ENCODE results near the gene PET100.

Gene PET100

GRCh38 chr19:7603919-7604318, 25.7 kb upstream of the PET100 start:
- Histone ChIP-seq H3K4me3 (ENCODE audit: low read length) (no peak overlapping the region), H3K4me1 (ENCODE audit: control insufficient read depth, insufficient read depth, low read length) (peaks cover 28% of the 10 kb centered on the region), H3K9ac (ENCODE audit: low read length) (no peak overlapping the region), H3K27me3 (ENCODE audit: control insufficient read depth, insufficient read depth, low read length) (no peaks in the 10 kb centered on the region), H3K9me3 (ENCODE audit: control insufficient read depth, low read length) (no peaks in the 10 kb centered on the region), H3K36me3 (ENCODE audit: control insufficient read depth, insufficient read depth, low read length) (no peaks in the 10 kb centered on the region)

GRCh38 chr19:7605490-7606222, 23.9 kb upstream of the PET100 start:
- Histone ChIP-seq H3K36me3 (ENCODE audit: control insufficient read depth, insufficient read depth, low read length) (no peaks in the 10 kb centered on the region), H3K9me3 (ENCODE audit: control insufficient read depth, low read length) (no peaks in the 10 kb centered on the region), H3K4me1 (ENCODE audit: control insufficient read depth, insufficient read depth, low read length) (peaks cover 28% of the 10 kb centered on the region), H3K4me3 (ENCODE audit: low read length) (no peak overlapping the region), H3K9ac (ENCODE audit: low read length) (no peak overlapping the region), H3K27me3 (ENCODE audit: control insufficient read depth, insufficient read depth, low read length) (no peaks in the 10 kb centered on the region)

GRCh38 chr19:7606289-7606688, 23.3 kb upstream of the PET100 start:
- H3K4me3 ChIP-seq (ENCODE audit: low read length), result no peak overlapping the region
- H3K9me3 ChIP-seq (ENCODE audit: control insufficient read depth, low read length), result no peaks in the 10 kb centered on the region
- no peaks in the 10 kb centered on the region for H3K36me3 ChIP-seq (ENCODE audit: control insufficient read depth, insufficient read depth, low read length)
- H3K27me3 ChIP-seq (ENCODE audit: control insufficient read depth, insufficient read depth, low read length), result no peaks in the 10 kb centered on the region
- H3K4me1 ChIP-seq (ENCODE audit: control insufficient read depth, insufficient read depth, low read length), result peaks cover 28% of the 10 kb centered on the region
- no peak overlapping the region for H3K9ac ChIP-seq (ENCODE audit: low read length)

GRCh38 chr19:7607212-7607873, 22.2 kb upstream of the PET100 start:
- H3K9ac ChIP-seq (ENCODE audit: low read length), result no peak overlapping the region
- no peak overlapping the region for H3K4me3 ChIP-seq (ENCODE audit: low read length)
- no peaks in the 10 kb centered on the region for H3K9me3 ChIP-seq (ENCODE audit: control insufficient read depth, low read length)
- H3K36me3 ChIP-seq (ENCODE audit: control insufficient read depth, insufficient read depth, low read length), result no peaks in the 10 kb centered on the region
- H3K4me1 ChIP-seq (ENCODE audit: control insufficient read depth, insufficient read depth, low read length), result peaks cover 22% of the 10 kb centered on the region
- no peaks in the 10 kb centered on the region for H3K27me3 ChIP-seq (ENCODE audit: control insufficient read depth, insufficient read depth, low read length)

GRCh38 chr19:7607874-7608560, 21.6 kb upstream of the PET100 start:
- H3K36me3 ChIP-seq (ENCODE audit: control insufficient read depth, insufficient read depth, low read length), result no peaks in the 10 kb centered on the region
- peaks cover 16% of the 10 kb centered on the region for H3K4me1 ChIP-seq (ENCODE audit: control insufficient read depth, insufficient read depth, low read length)
- no peaks in the 10 kb centered on the region for H3K27me3 ChIP-seq (ENCODE audit: control insufficient read depth, insufficient read depth, low read length)
- no peaks in the 10 kb centered on the region for H3K9me3 ChIP-seq (ENCODE audit: control insufficient read depth, low read length)
- H3K9ac ChIP-seq (ENCODE audit: low read length), result no peak overlapping the region
- H3K4me3 ChIP-seq (ENCODE audit: low read length), result no peak overlapping the region

- Histone ChIP-seq H3K36me3 (ENCODE audit: control insufficient read depth, insufficient read depth, low read length) (no peaks in the 10 kb centered on the region), H3K27me3 (ENCODE audit: control insufficient read depth, insufficient read depth, low read length) (no peaks in the 10 kb centered on the region), H3K4me3 (ENCODE audit: low read length) (no peak overlapping the region), H3K4me1 (ENCODE audit: control insufficient read depth, insufficient read depth, low read length) (no peaks in the 10 kb centered on the region), H3K9ac (ENCODE audit: low read length) (no peak overlapping the region), H3K9me3 (ENCODE audit: control insufficient read depth, low read length) (no peaks in the 10 kb centered on the region)
Observed at GRCh38 chr19:7610491-7611240, 18.9 kb upstream of the PET100 start.

GRCh38 chr19:7611541-7612279, 17.9 kb upstream of the PET100 start:
- no peak overlapping the region for H3K4me3 ChIP-seq (ENCODE audit: low read length)
- no peaks in the 10 kb centered on the region for H3K4me1 ChIP-seq (ENCODE audit: control insufficient read depth, insufficient read depth, low read length)
- H3K9ac ChIP-seq (ENCODE audit: low read length), result no peak overlapping the region
- H3K9me3 ChIP-seq (ENCODE audit: control insufficient read depth, low read length), result no peaks in the 10 kb centered on the region
- H3K36me3 ChIP-seq (ENCODE audit: control insufficient read depth, insufficient read depth, low read length), result no peaks in the 10 kb centered on the region
- H3K27me3 ChIP-seq (ENCODE audit: control insufficient read depth, insufficient read depth, low read length), result no peaks in the 10 kb centered on the region

- Histone ChIP-seq H3K4me3 (ENCODE audit: low read length) (no peak overlapping the region), H3K27me3 (ENCODE audit: control insufficient read depth, insufficient read depth, low read length) (no peaks in the 10 kb centered on the region), H3K4me1 (ENCODE audit: control insufficient read depth, insufficient read depth, low read length) (peaks cover 6% of the 10 kb centered on the region), H3K9me3 (ENCODE audit: control insufficient read depth, low read length) (no peaks in the 10 kb centered on the region), H3K9ac (ENCODE audit: low read length) (no peak overlapping the region), H3K36me3 (ENCODE audit: control insufficient read depth, insufficient read depth, low read length) (no peaks in the 10 kb centered on the region)
Observed at GRCh38 chr19:7612282-7613274, 17.0 kb upstream of the PET100 start.

- H3K4me1 ChIP-seq (ENCODE audit: control insufficient read depth, insufficient read depth, low read length), result peaks cover 31% of the 10 kb centered on the region
- no peak overlapping the region for H3K4me3 ChIP-seq (ENCODE audit: low read length)
- no peaks in the 10 kb centered on the region for H3K9me3 ChIP-seq (ENCODE audit: control insufficient read depth, low read length)
- H3K27me3 ChIP-seq (ENCODE audit: control insufficient read depth, insufficient read depth, low read length), result no peaks in the 10 kb centered on the region
- H3K36me3 ChIP-seq (ENCODE audit: control insufficient read depth, insufficient read depth, low read length), result no peaks in the 10 kb centered on the region
- H3K9ac ChIP-seq (ENCODE audit: low read length), result no peak overlapping the region
Observed at GRCh38 chr19:7614859-7615741, 14.5 kb upstream of the PET100 start.

- H3K36me3 ChIP-seq (ENCODE audit: control insufficient read depth, insufficient read depth, low read length), result peaks cover 3% of the 10 kb centered on the region
Observed at GRCh38 chr19:7617172-7617571, 12.4 kb upstream of the PET100 start.

More at GRCh38 chr19:7617172-7617571, 12.4 kb upstream of the PET100 start:
- no peaks in the 10 kb centered on the region for H3K9me3 ChIP-seq (ENCODE audit: control insufficient read depth, low read length)
- H3K9ac ChIP-seq (ENCODE audit: low read length), result no peak overlapping the region
- peaks cover 33% of the 10 kb centered on the region for H3K4me1 ChIP-seq (ENCODE audit: control insufficient read depth, insufficient read depth, low read length)
- no peaks in the 10 kb centered on the region for H3K27me3 ChIP-seq (ENCODE audit: control insufficient read depth, insufficient read depth, low read length)
- H3K4me3 ChIP-seq (ENCODE audit: low read length), result no peak overlapping the region

Data from mucosa of stomach (tissue), 1 donor.